ENCODE measurements around the gene GALNT12.

The GALNT12 gene

DNA sequence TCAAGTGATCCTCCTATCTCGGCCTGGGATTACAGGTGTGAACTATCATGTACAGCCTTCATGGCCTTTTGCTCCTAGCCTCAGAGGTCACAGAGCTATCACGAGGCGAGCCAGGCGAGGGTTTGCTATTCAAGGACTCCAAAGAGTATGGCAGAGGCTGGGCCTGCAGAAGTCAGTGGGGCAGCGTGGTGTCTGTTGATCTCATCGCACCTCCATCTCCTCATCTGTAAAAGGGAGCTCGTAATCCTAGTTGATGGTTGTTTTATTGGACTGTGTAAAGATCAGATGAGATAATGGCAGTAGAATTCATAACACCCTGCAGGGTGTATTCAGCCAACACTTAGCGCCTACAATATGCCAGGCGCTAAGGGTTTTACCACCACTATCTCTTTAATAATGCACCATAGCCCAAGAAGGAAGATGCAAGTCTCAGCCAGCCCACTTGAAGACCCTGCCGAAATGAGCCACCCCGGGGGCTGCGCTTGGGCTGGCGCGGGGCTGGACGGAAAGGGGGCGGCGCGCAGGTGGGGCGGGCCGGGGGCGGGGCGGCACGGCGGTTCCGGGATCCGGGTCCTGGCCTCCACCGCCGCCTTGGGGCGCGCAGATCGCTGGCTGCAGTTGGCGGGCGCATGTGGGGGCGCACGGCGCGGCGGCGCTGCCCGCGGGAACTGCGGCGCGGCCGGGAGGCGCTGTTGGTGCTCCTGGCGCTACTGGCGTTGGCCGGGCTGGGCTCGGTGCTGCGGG is at the start of gene GALNT12:
GALNT12 (plus strand) TSS at position 601 of the 744 bp plus-strand sequence; CDS start at position 630, 29 bp downstream.
- peak; percentile 29 for DNase-seq

DNA sequence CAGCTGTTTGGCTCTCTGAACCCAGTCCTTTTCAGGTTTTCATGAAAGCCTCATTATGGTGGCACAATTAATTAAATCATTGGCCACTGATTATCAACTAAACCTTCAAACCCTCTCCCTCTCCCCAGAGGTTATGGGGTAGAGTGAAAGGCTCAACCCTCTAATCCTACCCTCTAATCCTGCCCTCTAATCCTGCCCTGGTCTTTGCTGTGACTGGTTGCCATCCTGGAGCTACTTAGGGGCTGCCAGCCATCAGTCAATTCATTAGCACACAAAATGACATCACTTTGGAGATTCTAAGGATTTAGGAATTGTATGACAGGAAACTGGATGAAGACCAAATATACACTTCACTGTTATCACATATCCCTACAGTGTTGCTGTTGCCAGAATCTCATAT is 47.2 kb upstream of the GALNT12 start:
- no peak for DNase-seq

DNA sequence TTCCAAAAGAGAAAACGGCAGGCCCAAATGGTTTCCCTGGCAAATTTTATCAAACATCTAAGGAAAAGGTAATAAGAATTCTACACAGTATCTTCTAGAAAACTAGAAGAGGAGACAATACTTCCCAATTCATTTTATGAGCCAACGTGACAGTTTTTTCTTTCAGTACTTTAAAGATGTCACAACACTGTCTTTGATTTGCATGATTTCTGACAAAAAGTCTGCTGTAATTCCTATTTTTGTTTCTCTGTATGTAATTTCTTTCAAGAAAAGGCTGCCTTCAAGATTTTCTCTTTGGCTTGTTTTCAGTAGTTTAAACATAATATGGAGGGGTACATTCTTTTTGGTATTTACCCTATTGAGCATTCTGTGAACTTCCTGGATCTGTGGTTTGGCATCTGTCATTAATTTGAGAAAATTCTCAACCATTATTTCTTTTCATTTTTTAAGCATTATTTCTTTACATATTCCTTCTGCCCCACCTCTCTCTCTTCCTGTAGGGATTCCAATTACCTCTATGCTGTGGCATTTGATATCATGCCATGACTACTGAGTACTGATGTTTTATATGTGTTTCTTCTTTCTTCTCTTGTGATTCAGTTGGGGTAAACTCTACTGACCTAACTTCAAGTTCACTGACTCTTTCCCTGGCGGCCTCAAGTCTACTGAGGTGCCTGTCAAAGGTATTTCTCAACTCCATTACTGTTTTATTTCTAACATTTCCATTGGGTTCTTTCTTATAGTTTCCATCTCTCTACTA is 43.3 kb upstream of the GALNT12 start:
- no peak for DNase-seq

DNA sequence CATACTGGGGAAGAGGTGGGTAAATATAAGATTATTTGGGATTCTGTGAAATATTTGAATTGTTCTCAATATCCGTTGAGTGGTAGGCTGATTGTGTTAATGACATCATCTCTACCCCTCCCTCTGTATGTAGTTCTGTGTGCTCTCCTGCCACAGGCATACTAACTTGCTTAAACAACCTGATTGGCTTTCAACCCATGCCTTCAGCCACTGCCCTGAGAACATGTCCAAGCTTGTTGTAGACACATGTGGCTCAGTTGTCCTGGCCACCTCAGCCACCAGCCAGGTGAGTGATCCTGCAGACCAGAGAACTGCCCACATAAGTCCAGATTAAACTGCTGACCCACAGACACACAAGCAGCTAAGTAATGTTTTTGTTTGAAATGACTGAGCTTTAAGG is 42.2 kb upstream of the GALNT12 start:
- no peak for DNase-seq

DNA sequence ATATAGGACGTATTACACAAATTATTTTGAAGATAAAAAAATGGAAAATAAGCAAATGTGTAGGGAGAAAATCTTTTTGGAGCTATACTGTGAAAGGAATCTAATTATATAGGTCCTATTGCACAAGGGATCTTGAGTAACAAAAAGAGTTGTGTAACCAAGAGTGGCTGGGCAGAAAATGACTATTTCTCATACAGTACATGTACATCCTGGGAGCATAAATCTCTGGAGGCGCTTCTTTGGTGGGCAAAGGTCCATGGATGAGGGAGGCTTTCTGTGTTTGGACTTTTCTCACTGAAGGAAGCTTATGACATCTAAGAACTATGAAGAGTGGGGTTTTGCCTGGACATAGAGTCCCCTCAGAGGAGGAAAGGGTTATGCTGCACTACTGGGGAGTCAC is 40.9 kb upstream of the GALNT12 start:
- no peak for DNase-seq

GRCh38 chr9:98767196-98767595 is 40.3 kb upstream of the GALNT12 start:
- DNase-seq, result no peak

DNA sequence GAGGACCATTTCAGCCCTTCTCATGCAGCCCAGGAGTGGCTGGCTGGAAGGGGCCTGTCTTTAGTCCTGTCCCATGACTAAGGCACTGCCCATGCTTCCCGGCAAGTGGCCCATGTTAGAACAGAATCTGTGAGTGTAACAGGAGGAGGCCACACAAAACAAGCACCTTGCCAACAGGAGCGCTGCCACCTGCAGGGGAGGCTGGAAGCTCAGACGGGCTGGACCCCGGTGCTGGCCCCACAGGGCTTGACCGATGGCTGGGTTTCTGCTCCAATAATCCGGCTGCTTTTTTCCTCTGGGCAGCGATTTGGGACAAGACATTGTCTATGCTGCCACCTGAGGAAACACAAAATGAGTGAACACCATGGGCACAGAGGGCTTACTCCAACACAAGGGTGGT is 39.6 kb upstream of the GALNT12 start:
- DNase-seq, result no peak

GRCh38 chr9:98768344-98768743 is 39.1 kb upstream of the GALNT12 start:
- no peak for DNase-seq

- no peak for DNase-seq
These were observed 36.8 kb upstream of the GALNT12 start for GRCh38 chr9:98770717-98771116.

DNA sequence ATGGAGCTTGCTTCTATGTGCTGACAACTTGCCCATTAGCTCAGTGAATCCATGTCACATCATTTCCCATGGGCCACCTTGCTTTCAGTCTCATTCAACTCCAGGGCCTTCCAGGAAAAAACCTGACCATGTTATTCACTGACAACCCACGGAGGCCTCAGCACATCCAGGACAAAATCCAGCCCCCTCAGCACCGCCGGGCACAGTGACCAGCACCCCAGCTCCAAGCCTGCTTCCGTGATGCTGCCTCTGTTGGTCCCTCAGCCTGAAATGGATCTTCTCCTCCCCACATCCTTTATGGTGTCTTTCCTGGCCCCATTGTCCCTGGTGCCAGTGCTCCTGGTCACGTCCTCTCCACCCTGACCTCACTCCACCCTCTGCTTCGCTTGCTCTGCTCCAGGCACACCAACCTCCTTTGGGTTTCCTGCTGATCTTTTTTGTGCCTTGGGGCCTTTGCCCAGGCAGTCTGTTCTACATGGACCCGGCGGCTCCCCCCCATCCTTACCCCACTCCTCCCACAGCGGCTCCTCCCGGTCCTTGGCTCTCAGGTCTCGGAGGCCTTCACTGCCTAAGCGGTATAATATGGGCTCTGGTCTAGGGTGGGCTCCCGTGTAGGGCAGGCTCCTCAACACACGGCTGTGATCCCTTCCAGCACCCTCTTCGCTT is 36.1 kb upstream of the GALNT12 start:
- no peak for DNase-seq

DNA sequence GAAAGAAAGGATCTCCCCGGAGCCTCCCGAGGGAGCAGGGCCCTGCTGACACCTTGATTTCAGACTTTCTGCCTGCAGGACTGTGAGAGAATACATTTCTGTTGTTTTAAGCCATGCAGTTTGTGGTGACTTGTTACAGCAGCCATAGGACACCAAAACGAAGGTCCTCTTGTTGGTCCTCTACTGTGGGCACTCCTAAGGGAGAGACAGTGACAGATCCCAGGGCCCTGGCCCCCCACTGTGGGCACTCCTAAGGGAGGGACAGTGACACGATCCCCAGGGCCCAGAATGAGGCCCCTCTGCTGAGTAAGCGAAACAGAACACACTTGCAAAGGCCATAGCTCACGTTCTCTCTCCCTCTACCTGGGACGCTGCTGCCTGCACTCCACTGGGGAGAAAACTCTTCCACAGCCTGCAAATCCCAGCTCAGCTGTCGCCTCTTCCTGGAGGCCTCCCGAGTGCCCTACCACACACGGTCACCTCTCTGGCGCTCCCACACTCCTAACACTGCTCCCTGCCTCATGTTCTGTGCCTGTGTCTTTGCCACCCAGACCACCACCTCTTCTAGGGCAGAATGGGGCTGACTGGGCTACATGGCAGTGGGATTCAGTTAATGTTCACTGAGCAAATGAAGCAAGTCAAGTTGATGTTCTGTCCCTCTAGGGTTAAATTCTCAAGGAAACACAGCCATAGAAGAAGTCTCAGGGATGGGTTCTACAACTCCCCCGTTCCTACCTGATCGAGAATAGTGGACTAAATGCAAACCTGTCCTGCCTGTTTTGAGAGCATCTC is 34.9 kb upstream of the GALNT12 start:
- DNase-seq, result no peak

GRCh38 chr9:98773721-98774120 is 33.7 kb upstream of the GALNT12 start:
- DNase-seq, result no peak

- no peak for DNase-seq
These were observed 32.7 kb upstream of the GALNT12 start for GRCh38 chr9:98774746-98775145.

GRCh38 chr9:98775831-98776441 is 31.5 kb upstream of the GALNT12 start:
- peak; percentile 45 for DNase-seq

- DNase-seq, result no peak
These were observed 29.9 kb upstream of the GALNT12 start for GRCh38 chr9:98777618-98778017.

DNA sequence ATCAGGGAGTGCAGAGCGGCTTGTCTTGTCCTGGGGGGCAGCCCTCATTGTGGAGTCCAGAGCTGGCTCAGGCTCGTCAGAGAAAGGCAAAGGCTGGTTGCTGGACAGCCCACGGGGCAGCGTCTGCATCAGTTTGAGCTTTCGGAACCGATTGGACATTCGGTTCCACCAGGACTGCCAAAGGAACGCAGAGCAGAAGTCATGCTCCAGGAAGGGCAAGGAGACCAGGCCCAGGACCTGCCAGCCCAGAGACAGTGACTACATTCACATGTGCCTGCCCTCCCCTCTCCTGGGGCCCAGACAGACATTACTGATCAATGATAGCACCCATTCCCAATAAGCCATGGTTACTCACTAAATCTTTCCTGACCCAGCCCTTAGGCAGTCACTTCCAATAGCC is 29.2 kb upstream of the GALNT12 start:
- no peak for DNase-seq

- no peak for DNase-seq
These were observed 28.5 kb upstream of the GALNT12 start for GRCh38 chr9:98778711-98779530.

GRCh38 chr9:98780059-98780749 is 27.3 kb upstream of the GALNT12 start:
- no peak for DNase-seq

- DNase-seq, result no peak
These were observed 25.7 kb upstream of the GALNT12 start for GRCh38 chr9:98781588-98782383.
